Sigmoid colon (tissue), 4 donors: ENCODE results near the gene EXOC8.

ENCODE experiments used
- EP300 ChIP-seq, 4 donors: sonication (generic); formaldehyde crosslinking; IDR thresholded peaks; one replicate each; pipeline ENCODE4 v1.6.1; 2017; ENCODE audit warnings: antibody characterized with exemption in 4 of 4
- POLR2A ChIP-seq, 2 donors: fragments of 450-650 bp; IDR thresholded peaks; one replicate each; pipeline ENCODE4 v1.6.1; 2016; ENCODE audit warnings: antibody characterized with exemption in 2 of 2, mild to moderate bottlenecking in 2 of 2, moderate library complexity in 2 of 2
- POLR2AphosphoS5 ChIP-seq, 4 donors: sonication (generic); formaldehyde crosslinking; IDR thresholded peaks; one replicate each; pipeline ENCODE4 v1.6.1; 2017; ENCODE audit warnings: antibody characterized with exemption in 4 of 4
- TF ChIP-seq, protein P1 (sequence below), 4 experiments: fragments of 450-650 bp in 3 of 4; fragments of 200-600 bp in 1 of 4; IDR thresholded peaks; one replicate each; pipeline ENCODE4 v1.5.1; 2016 to 2019; ENCODE audit warnings: antibody characterized with exemption in 4 of 4, mild to moderate bottlenecking in 3 of 4, moderate library complexity in 2 of 4

DNA sequence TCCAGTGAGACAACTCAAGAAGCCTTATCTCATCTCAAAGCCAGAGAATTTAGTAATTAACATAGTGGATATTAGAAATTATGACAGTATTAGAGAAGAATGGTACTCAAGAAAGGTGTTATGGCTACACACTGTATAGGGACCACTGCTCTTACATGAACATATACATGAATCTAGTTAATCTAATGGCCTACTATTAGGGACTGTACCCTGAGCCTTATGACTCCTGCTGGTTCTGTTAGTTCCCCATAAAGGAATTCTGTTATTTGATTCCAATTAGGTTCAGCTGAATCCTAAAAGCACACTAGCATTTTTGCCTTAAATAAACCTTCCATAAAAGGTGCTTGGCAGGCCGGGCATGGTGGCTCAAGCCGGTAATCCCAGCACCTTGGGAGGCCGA lies 44.8 kb upstream of the EXOC8 start:
- TF ChIP-seq, protein P1, sequence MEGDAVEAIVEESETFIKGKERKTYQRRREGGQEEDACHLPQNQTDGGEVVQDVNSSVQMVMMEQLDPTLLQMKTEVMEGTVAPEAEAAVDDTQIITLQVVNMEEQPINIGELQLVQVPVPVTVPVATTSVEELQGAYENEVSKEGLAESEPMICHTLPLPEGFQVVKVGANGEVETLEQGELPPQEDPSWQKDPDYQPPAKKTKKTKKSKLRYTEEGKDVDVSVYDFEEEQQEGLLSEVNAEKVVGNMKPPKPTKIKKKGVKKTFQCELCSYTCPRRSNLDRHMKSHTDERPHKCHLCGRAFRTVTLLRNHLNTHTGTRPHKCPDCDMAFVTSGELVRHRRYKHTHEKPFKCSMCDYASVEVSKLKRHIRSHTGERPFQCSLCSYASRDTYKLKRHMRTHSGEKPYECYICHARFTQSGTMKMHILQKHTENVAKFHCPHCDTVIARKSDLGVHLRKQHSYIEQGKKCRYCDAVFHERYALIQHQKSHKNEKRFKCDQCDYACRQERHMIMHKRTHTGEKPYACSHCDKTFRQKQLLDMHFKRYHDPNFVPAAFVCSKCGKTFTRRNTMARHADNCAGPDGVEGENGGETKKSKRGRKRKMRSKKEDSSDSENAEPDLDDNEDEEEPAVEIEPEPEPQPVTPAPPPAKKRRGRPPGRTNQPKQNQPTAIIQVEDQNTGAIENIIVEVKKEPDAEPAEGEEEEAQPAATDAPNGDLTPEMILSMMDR (IDR thresholded peaks at IDR 0.05), result no peak
- TF ChIP-seq POLR2A (IDR thresholded peaks at IDR 0.05) (no peak), POLR2AphosphoS5 (IDR thresholded peaks at IDR 0.05) (no peak), EP300 (IDR thresholded peaks at IDR 0.05) (no peak)
